GM23248 (cell line): ENCODE results near the gene ZSCAN23. TPM values are rescaled to one million over a fixed set of nuclear protein-coding genes. Genes with fewer than 3 reads are reported as not detected.
A peak's percentile ranks its signal among the peaks of the same experiment; 100 is the strongest.

Experiments used
- DNase-seq: peaks from one replicate; pipeline ENCODE4 v3.0.0-alpha.2; 2015
- H2AFZ ChIP-seq: fragments of 200-600 bp; sonication (generic); 2 replicates; pipeline ENCODE4 v1.6.1; 2016; ENCODE audit warnings: antibody characterized with exemption
- H3F3A ChIP-seq: fragments of 200-600 bp; sonication (generic); 2 replicates; pipeline ENCODE4 v1.6.1; 2016; ENCODE audit warnings: mild to moderate bottlenecking, antibody characterized with exemption, mixed run types; ENCODE audit not compliant: insufficient read depth
- H3K27ac ChIP-seq: fragments of 200-600 bp; sonication (generic); 2 replicates; pipeline ENCODE4 v1.5.1; 2016; ENCODE audit warnings: mild to moderate bottlenecking
- H3K27me3 ChIP-seq: fragments of 200-600 bp; sonication (generic); replicated peaks from 2 replicates; pipeline ENCODE4 v1.6.1; 2016; ENCODE audit warnings: mild to moderate bottlenecking; ENCODE audit not compliant: insufficient read depth
- H3K36me3 ChIP-seq: fragments of 200-600 bp; sonication (generic); 2 replicates; pipeline ENCODE4 v1.6.1; 2016; ENCODE audit warnings: low read depth, mild to moderate bottlenecking
- H3K4me1 ChIP-seq: fragments of 200-600 bp; sonication (generic); 2 replicates; pipeline ENCODE4 v1.6.1; 2016; ENCODE audit warnings: mild to moderate bottlenecking; ENCODE audit not compliant: insufficient read depth
- H3K4me2 ChIP-seq: fragments of 200-600 bp; sonication (generic); one replicate; pipeline ENCODE4 v1.6.1; 2016; ENCODE audit warnings: mild to moderate bottlenecking; ENCODE audit not compliant: unreplicated experiment
- H3K4me3 ChIP-seq: fragments of 200-600 bp; sonication (generic); 2 replicates; pipeline ENCODE4 v1.5.1; 2016; ENCODE audit warnings: mild to moderate bottlenecking
- H3K79me2 ChIP-seq: fragments of 200-600 bp; sonication (generic); 2 replicates; pipeline ENCODE4 v1.6.1; 2016; ENCODE audit warnings: mild to moderate bottlenecking; ENCODE audit not compliant: insufficient read depth
- H3K9ac ChIP-seq: fragments of 200-600 bp; sonication (generic); 2 replicates; pipeline ENCODE4 v1.6.1; 2016; ENCODE audit warnings: mild to moderate bottlenecking
- H3K9me2 ChIP-seq: fragments of 200-600 bp; sonication (generic); 2 replicates; pipeline ENCODE4 v1.6.1; 2016; ENCODE audit warnings: mixed run types, mild to moderate bottlenecking, moderate library complexity; ENCODE audit not compliant: insufficient read depth
- H3K9me3 ChIP-seq: fragments of 200-600 bp; sonication (generic); one replicate; pipeline ENCODE4 v1.6.1; 2017; ENCODE audit warnings: low read depth
- H4K20me1 ChIP-seq: fragments of 200-600 bp; sonication (generic); 2 replicates; pipeline ENCODE4 v1.6.0; 2016; ENCODE audit not compliant: insufficient read depth
- EZH2 ChIP-seq: fragments of 200-600 bp; sonication (generic); IDR thresholded peaks from 2 replicates; pipeline ENCODE4 v1.6.1; 2018; ENCODE audit warnings: antibody characterized with exemption, mild to moderate bottlenecking; ENCODE audit not compliant: insufficient read depth, poor library complexity, severe bottlenecking
- EZH2phosphoT487 ChIP-seq: fragments of 200-600 bp; sonication (generic); IDR thresholded peaks from 2 replicates; pipeline ENCODE4 v1.6.1; 2018; ENCODE audit warnings: antibody characterized with exemption, moderate library complexity, mild to moderate bottlenecking, low read depth; ENCODE audit not compliant: insufficient read depth
- WGBS, 2 experiments: methylation state at CpG; one replicate each; pipeline ENCODE4 v1.1.6; 2015 to 2017; ENCODE audit warnings: low lambda C conversion rate in 2 of 2, low coverage in 1 of 2; ENCODE audit errors: missing lambda C conversion rate in 2 of 2; 5-methylcytosine and 5-hydroxymethylcytosine counted together
- in situ Hi-C: fragments of 300-500 bp; cut with MboI; formaldehyde crosslinking; loops from 2 replicates; pipeline ENCODE4 v1.15.0; 2020
- polyA plus RNA-seq: library from polyadenylated mRNA; unstranded; fragments of >200 nt; fragmentation: Nextera tagmentation; extraction: Ambion mirVana; gene quantifications from 2 replicates; pipeline ENCODE4 v1.2.1, GENCODE V29; 2016
- total RNA-seq: library from RNA; depleted of rRNA; stranded (reverse); fragments of >200 nt; shearing (Covaris generic); gene quantifications from 2 replicates; pipeline ENCODE4 v1.2.3, GENCODE V29; 2014; rRNA removed

ZSCAN23 gene
- total RNA-seq (0.32 and 0.51 TPM in 2 replicates), polyA plus RNA-seq (0.13 and 0.84 TPM in 2 replicates)

DNA sequence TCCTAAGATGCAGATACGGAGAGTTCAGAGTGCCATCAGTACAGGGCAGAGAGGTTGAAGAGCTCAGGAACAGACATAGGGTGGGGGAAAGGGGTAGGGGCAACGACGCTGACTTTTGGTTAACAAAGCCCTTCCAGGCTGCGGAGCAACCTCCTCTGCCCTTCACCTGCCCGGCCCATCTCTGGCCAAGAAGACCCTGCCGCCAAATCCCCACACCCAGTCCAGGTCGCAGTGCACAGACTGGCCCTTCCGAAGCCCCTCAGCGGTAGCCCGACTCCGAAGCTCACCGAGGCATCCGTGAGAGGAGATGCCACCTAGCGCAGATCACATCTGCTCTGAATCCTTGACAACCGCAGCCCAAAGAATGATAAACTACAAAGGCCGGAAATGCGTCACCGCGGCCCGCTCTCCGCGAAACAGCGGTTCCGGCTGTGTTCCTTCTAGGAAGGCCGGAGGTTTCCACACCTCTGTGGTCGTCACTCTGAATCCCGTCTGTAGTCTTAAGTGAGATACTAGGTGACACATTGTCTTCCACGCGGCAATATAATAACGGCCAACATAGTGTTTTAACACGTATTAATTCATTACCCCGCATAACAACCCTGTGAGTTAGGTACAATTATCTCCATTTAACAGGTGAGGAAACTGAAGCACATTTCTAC is at the start of gene ZSCAN23:
ZSCAN23 (minus strand) TSS at position 380 of the 662 bp plus-strand sequence. CDS start 7,225 bp downstream, outside the sequence.
- peak within 1 kb of the TSS; percentile 50 for H3K27ac ChIP-seq
- in situ Hi-C loops: no loop called here
- no peaks in the 10 kb centered on the region for H3F3A ChIP-seq
- peak within 1 kb of the TSS; percentile 97 for H2AFZ ChIP-seq
- H3K4me2 ChIP-seq: peak within 1 kb of the TSS; percentile 91
- H3K9ac ChIP-seq: peak within 1 kb of the TSS; percentile 87
- no peaks in the 10 kb centered on the region for H3K27me3 ChIP-seq
- no peak for TF ChIP-seq EZH2
- TF ChIP-seq EZH2phosphoT487: no peak
- H3K4me3 ChIP-seq: peak within 1 kb of the TSS; percentile 92
- no peaks in the 10 kb centered on the region for H3K9me3 ChIP-seq
- no peaks in the 10 kb centered on the region for H4K20me1 ChIP-seq
- no peaks in the 10 kb centered on the region for H3K9me2 ChIP-seq
- DNase-seq: peak; percentile 95
- H3K79me2 ChIP-seq: no peaks in the 10 kb centered on the region
- 0 to 1% methylated on average over 32 of the region's 32 CpGs for WGBS, 2 experiments
- H3K36me3 ChIP-seq: no peaks in the 10 kb centered on the region
- peaks cover 5% of the 10 kb centered on the region for H3K4me1 ChIP-seq

GRCh38 chr6:28491984-28492317 is 48.7 kb upstream of the ZSCAN23 start:
- 38 to 45% methylated on average over 3 of the region's 3 CpGs for WGBS, 2 experiments
- Histone ChIP-seq H3K27ac (no peak overlapping the region), H3K9ac (no peak overlapping the region), H3K27me3 (peaks cover 4% of the 10 kb centered on the region; the same call in 1 of the 2 replicates), H2AFZ (no peak overlapping the region), H3K9me3 (no peaks in the 10 kb centered on the region), H3K79me2 (no peaks in the 10 kb centered on the region), H3K36me3 (no peaks in the 10 kb centered on the region), H3K9me2 (no peaks in the 10 kb centered on the region), H3K4me2 (no peak overlapping the region), H3K4me1 (no peaks in the 10 kb centered on the region), H4K20me1 (no peaks in the 10 kb centered on the region), H3F3A (no peaks in the 10 kb centered on the region; the same call in 1 of the 2 replicates), H3K4me3 (no peak overlapping the region)
- TF ChIP-seq EZH2 (no peak), EZH2phosphoT487 (no peak)
- no peak for DNase-seq
- in situ Hi-C loops: no loop called here

DNA sequence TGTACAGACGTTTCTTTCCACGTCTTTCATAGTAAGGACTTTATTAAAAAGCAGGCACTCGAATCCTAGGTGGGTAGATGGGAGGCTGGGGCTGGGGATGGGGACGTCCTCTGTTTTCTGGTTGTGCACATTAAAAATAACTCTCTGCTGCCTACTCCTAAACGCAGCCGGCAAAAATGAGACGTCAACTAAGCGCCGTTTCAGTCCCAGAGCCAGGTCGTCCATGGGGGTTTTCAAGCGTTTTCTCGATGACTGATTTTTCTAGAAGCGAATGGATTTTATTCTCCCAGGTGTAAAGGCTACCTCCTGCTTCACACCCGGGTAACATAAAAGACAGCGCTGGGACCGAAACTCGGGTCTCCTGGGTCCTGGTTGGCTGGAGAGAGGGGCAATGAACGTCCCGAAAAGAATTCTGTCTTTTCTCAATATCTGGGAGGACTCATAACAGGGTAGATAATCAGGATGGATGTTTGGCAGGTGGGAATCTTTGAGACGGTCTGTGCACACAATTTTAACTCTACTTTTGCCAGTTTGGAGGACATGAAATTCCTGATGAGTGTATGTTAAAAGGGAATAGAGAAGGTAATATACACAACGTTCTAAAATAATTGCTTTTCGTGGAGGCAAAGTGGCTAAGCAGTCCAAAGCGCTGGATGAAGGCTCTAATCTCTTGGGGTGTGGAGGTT is 47.1 kb upstream of the ZSCAN23 start:
- H3K9me2 ChIP-seq: no peaks in the 10 kb centered on the region
- H3K27me3 ChIP-seq: peaks cover 4% of the 10 kb centered on the region; the same call in 1 of the 2 replicates
- DNase-seq: peak; percentile 56
- WGBS, 2 experiments: 7% methylated on average over 23 of the region's 23 CpGs
- H3F3A ChIP-seq: no peaks in the 10 kb centered on the region; the same call in 1 of the 2 replicates
- H3K36me3 ChIP-seq: no peaks in the 10 kb centered on the region
- H4K20me1 ChIP-seq: no peaks in the 10 kb centered on the region
- peak overlapping the region; percentile 88 for H3K4me2 ChIP-seq
- in situ Hi-C loops: no loop called here
- no peak for TF ChIP-seq EZH2
- TF ChIP-seq EZH2phosphoT487: no peak
- H3K4me3 ChIP-seq: peak overlapping the region; percentile 88
- no peak overlapping the region for H3K27ac ChIP-seq
- H3K79me2 ChIP-seq: no peaks in the 10 kb centered on the region
- peak overlapping the region; percentile 98 for H2AFZ ChIP-seq
- no peaks in the 10 kb centered on the region for H3K9me3 ChIP-seq
- peak overlapping the region; percentile 79 for H3K9ac ChIP-seq
- no peaks in the 10 kb centered on the region for H3K4me1 ChIP-seq

- Histone ChIP-seq H3K9me2 (no peaks in the 10 kb centered on the region), H3K27ac (no peak overlapping the region), H3K4me2 (peak overlapping the region; percentile 88), H3K4me3 (peak overlapping the region; percentile 88), H3K4me1 (no peaks in the 10 kb centered on the region), H3K36me3 (no peaks in the 10 kb centered on the region), H3K9ac (peak overlapping the region; percentile 79), H4K20me1 (no peaks in the 10 kb centered on the region), H2AFZ (peak overlapping the region; percentile 98), H3K9me3 (no peaks in the 10 kb centered on the region), H3K27me3 (peaks cover 4% of the 10 kb centered on the region; the same call in 1 of the 2 replicates), H3K79me2 (no peaks in the 10 kb centered on the region), H3F3A (no peaks in the 10 kb centered on the region; the same call in 1 of the 2 replicates)
- TF ChIP-seq EZH2phosphoT487: no peak
- TF ChIP-seq EZH2: no peak
- WGBS, 2 experiments: 4 to 8% methylated on average over 33 to 40 of the region's 40 CpGs
- DNase-seq: peak; percentile 75
- in situ Hi-C loops: no loop called here
Measured at GRCh38 chr6:28489366-28490204, 46.3 kb upstream of the ZSCAN23 start.
